HG03432 (cell line): ENCODE results near the gene MUC5AC.
"Not testable (repeated sequence)": the region's sequence is repeated elsewhere in the genome, so short reads cannot be mapped to it uniquely, and the experiment has no call there.

Experiments
- ATAC-seq: cut with Tn5 transposase; IDR thresholded peaks from one replicate; pipeline ENCODE4 v1.9.1; 2021; ENCODE audit warnings: mild to moderate bottlenecking, moderate library complexity; ENCODE audit not compliant: unreplicated experiment

MUC5AC gene

DNA sequence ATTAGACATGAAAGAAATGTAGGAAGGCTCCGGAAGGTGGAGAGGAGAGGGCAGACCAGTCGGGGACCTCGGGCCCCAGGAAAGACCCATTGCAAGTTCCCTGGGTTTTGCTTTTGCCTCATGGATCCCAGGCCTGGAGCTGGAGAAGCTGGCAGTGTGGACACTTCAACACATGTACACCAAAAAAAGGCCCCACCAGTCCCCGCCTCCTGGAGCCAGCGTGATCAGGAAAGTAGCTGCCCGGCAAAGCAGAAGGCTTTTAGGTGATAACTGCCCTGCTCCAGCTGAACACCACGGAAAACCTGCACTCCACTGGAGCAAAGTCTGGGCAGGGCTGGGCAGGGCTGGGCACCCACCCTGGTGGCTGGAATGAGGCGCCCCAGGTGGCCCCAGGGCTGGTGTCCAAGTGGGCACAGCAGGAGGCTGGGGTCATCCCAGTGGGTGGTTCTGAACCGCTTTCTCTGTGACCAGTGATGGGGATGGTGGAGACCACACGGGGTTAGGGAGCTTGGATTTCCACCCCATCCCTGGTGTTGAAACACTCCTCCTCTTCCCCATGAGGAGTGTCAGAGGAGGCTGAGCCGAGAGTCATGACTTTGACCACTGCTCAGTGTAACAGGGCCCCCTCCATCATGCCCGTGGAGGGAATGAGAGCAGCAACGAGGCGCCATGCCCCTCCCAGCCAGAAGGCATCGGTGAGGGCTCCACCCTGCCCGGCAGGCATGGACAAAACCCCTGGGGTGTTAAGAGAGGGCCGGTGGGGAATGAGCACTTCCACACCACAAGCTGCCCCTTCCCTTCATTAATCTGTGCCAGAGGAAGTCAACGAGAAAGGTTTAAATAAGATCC is 16.9 kb upstream of the MUC5AC start:
- no peak for ATAC-seq

DNA sequence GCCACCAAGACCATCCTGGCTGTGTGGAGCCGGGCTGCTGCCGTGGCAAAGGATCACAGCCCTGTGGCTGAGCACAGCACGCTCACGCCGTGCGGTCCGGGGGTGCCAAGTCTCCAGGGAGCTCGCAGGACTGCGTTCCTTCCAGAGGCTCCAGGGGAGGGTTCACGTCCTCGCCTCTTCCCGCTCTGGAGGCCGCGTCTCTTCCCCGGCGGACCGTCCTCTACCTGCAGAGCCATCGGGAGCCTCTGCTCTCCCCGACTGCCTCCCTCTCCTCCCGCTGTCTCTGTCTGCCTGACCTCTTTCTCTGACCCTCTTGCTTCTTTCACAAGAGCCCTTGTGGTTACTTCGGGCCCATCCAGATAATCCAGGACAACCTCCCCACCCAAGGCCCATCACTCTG is 11.4 kb upstream of the MUC5AC start:
- ATAC-seq = no peak

DNA sequence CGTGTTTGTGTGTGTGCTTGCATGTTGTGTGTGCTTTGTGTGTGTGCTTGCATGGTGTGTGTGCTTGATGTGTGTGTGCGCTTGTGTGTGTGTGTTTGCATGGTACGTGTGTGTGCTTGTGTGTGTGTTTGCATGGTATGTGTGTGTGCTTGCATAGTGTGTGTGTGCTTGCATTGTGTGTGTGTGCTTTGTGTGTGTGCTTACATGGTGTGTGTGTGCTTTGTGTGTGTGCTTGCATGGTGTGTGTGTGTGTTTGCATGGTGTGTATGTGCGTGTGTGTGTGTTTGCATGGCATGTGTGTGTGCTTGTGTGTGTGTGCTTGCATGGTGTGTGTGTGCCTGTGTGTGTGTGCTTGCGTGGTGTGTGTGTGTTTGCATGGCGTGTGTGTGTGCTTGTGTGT is 10.0 kb upstream of the MUC5AC start:
- ATAC-seq = no peak

DNA sequence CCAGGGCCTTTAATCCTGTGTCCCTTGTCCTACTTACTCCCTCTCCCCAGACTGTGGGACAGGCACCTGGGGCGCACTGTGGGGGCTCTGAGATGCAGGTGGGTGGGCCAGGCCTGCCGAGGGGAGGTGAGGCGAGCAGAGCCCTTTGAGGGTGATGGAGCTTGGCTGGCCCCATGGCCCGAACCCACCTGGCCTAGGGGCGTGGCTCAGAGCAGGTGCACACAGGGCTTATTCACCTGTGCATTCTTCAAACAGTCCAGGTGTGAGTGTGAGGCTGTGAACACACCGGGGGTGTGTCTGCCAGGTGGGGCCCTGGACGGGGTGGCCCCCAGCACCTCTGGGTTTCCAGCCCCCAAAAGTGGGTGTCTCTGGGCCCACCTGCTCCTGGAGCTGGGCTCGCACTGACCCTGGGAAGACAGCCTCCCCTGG is 9.0 kb upstream of the MUC5AC start:
- no peak for ATAC-seq

DNA sequence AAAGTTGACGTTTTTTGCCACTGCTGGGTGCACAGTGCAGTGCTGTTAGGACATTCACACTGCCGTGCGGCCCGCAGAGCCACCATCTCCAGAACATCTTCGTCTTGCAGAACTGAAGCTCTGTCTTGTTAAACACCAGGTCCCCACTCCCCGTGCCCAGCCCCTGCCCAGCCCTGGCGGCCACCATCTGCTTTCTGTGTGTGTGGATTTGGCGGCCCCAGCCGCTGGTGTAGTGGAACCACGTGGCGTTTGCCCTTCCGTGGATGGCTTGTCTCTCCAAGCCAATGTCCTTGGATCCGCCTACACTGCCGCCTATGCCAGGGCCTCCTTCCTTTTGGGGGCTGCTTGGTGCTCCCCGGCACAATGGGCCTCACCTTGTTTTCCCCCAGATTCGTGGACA is 8.2 kb upstream of the MUC5AC start:
- ATAC-seq = no peak

DNA sequence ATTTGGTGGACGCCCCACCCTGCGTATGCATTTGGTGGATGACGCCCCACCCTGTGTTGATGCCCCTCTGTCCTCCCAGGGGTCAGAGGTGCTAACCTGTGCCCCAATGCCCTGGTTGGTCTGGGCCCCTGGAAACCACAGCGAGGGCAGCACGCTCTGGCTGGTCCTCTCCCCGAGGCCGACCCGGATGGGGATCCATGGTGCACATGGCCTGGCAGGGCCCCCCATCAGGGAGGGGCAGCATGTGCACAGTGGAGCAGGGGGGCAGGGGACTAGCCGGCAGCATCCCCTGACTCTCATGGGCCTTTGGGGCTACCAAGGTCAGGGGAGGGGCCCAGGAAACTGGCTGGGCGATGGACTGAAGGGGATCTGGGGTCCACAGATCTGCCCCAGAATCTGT is 7.6 kb upstream of the MUC5AC start:
- no peak for ATAC-seq

DNA sequence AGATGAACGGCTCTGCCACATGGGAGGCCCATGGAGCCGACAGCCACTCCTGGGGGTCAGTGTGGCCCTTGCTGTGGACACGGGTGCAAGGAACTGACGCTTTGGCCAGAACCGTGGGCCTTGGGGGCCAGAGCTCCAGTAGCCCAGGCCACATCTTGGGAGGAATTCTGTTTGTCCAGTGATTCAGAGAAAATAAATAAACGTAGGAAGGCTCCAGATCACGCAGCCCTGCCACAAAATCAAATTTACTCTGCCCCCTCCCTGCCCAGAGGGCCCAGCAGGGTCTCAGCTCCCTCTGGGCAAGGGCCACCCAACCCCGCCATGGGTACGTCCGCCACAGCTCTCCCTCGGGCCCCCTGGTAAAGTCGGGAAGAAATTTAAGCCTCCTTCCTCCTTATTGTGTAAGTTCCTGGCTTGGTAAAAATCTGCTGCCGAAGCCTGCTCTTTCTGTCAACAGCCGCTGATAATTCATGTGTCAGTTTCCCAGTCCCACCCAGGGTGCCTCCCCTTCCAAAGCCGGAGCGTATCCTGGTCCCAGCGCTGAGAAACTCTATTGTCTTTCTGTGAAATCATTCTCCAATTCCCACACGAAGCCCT is 6.9 kb upstream of the MUC5AC start:
- no peak for ATAC-seq

DNA sequence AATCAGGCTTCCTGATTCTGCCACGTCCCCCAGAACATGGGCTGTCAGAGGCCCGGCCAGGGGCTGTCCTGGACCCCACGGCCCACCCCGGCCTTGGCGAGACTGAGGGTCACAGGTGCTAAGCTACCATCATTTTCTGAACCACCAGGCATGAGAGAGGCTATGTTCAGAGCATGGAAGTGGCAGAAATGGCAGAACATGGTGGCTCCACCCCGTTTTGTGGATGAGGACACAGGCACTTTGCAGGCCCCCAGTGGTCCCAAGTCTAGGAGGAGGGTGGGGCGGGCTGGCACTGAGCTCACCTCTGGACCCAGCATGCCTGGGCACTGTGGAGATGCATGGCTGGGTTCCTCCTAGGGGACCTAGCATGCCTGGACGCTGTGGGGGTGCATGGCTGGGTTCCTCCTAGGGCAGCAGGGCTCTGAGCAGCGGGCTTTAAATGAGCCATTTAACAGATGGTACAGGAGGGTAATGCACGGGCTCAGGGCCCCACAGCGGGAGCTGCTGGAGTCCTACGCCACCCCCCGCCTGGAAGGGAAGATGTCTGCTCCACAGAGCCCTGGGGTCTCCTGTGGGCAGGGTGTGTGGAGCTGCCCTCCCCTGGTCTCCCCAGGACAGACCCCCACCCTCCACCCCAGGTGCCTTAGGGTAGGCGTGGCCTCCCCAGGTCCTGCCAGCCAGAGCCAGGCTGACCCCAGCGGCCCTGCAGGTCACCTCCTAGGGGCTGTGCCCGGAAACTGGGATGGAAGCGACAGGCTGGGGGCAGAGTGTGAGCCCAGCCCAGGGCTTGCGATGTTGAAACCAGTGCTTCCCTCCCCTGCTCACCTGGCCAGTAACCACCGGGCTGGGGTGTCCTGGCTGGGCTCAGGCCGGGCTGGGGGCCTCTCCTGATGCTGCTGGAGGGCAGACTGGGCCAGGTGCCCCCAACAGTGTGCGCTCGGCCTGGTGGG is 6.1 kb upstream of the MUC5AC start:
- ATAC-seq = no peak

DNA sequence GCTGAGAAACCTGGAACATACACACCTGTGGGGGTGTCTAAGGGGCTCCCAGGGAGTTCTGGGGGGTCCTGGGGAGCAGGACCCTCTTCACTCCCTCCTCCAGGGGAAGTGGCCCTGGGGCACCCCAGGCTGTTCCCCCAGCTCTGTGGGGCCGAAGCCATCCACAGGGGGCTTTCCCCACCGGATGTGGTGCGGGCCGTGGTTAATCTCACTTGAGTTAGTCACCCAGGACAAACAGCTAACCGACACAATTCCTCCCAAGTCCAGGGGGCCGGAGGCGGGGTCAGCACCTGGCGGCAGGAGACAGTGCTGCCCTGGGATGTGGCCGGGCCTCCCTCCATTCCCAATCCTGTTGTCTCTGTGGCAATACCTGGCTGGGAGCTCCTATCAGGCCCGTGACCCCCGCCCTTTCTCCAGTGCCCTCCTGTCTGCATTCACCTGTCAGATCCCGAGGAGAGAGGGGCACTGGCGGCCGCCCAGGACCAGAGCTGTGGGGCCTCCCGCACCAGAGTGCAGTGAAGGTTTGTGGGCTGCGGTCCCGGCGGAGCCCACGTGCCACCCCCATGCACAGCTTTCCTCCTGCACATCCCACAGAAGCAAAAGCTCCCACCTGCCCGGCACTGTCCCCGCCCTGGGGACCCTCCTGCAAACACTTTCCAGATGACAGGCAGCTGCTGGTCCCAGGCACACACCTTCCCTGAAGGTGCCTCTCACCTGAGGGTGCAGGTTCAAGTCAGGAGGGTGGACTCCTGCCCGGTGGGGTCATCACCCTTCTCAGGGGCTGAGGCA is 5.2 kb upstream of the MUC5AC start:
- no peak for ATAC-seq

DNA sequence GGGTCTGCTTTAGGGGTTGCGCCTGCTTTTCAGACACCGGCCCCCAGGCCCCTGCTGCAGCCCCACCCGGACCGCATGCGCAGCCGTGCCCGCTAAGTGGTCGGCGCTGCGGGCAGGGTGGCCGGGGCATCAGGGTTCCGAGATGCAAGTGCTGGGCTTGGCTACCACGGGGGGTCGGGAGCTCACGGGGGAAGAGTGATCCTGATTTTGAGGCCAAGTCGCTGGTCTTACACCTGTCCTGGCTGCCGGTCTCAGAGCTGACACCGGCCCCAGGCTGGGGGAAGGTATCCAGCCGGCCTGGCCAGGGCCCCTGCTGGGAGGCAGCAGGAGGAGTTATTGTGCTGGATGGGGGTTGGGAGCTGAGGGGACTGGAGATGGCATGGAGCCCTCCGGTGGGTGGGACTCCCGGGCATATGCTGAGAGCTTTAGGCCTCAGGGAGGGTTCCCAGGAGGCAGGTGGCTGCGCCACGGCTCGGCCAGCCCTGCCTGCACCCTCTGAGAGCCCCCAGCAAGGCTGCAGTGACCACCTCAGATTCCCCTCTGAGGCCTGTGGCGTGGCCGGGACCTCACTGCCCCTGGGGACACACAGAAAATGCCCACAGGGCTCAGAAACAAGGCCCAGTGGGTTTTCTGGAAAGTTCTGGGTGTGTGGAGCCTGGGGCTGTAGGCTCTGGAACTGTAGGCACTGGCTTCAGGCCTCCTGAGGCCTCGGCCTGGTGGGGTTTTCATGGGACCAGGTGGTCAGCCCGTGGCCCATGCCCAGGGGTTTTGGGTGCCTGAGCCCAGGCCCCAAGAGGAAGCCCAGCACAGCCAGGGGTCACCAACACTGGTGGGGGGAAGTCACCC is 4.4 kb upstream of the MUC5AC start:
- no peak for ATAC-seq

DNA sequence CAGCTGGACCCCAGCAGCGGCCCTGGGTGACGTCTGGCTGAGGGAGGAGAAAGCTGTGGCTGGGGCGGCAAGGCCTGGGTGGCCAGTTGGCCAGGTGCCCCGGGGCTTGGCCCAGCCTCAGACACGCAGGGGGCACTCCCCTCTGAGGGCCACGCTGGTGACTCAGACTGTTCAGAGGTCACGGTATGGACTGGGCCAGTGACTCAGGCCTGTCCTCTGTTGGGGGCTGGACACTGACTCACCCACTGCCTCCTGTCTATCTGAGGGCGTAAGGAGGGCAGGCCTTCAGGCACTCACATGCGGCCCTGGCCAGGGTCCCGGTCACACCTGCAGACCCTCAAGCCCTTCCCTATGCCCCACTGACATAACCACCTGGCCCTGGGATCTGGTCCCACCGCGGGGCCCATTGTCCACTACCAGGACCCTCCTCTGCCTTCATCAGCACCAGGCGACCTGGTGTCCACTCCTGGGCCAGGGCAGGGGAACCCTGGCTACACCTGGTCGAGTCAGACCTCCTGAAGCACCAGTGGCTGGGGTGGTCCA is 3.7 kb upstream of the MUC5AC start:
- no peak for ATAC-seq

DNA sequence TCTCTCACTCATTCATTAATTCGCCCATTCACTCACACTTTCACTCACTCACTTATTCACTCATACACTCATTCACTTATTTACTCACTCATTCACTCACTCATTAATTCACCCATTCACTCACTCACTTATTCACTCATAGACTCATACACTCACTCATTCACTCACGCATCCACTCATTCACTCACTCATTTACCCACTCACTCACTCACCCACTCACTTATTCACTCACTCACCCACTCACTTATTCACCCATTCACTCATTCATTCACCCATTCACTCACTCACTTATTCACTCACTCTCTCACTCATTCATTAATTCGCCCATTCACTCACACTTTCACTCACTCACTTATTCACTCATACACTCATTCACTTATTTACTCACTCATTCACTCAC is 3.1 kb upstream of the MUC5AC start:
- not testable (repeated sequence) for ATAC-seq

DNA sequence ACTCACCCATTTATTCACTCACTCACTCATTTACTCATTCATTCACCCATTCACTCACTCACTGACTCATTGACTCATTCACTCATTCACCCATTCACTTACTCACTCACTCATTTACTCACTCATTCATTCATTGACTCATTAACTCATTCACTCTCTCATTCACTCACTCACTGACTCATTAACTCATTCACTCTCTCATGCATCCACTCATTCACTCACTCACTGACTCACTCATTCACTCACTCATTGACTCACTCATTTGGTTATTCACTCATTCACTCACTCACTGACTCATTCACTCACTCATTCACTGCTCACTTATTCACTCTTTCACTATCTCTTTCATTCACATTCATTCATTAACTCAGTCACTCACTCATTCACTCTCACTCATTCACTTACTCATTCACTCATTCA is 2.5 kb upstream of the MUC5AC start:
- no peak for ATAC-seq

DNA sequence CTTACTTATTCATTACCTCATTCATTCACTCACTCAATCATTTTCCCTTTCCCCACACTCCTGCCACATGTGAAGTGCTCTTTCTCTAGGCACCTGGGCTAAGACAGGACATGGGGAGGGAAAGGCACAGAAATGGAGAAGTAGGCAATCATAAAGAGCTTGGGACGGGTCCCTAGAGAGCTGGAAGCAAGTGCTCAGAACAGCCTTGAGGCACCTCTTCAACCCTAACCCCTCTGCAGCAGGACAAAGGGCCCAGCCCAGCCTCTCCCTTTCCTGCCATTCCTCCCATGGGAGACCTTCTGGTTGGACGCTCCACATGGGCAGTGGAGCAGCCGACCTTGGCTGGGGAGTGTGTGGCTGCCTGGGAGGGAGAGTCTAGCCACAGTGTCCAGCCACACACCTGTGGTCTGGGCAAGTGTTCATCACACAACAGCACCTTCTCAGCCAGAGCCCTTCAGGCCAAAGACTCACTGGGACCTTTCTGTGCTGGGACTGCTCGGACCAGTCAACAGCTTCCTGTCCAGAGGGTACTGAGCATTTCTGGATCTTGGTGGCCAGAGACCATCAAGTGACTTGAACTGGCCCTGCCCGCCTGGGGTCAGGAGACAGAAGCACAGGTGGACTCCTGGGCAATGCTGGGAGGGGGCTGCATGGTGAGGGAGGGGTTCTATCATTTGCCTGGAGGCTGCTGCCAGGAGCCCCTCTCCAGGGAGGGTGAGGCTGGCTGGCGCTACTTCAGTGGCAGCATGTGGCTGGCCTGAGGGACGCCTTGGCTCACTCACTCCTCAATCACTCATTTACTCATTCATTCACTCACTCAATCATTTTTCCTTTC is 1.0 kb upstream of the MUC5AC start:
- no peak for ATAC-seq

DNA sequence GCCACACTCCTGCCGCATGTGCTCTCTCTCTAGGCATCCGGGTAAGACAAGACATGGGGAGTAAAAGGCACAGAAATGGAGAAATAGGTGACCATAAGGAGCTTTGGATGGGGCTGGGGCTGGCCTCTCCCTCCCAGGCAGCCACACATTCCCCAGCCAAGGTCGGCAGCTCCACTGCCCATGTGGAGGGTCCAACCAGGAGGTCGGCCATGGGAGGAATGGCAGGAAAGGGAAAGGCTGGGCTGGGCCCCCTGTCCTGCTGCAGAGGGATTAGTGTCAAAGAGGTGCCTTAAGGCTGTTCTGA is 460 bp upstream of the MUC5AC start:
- no peak for ATAC-seq

DNA sequence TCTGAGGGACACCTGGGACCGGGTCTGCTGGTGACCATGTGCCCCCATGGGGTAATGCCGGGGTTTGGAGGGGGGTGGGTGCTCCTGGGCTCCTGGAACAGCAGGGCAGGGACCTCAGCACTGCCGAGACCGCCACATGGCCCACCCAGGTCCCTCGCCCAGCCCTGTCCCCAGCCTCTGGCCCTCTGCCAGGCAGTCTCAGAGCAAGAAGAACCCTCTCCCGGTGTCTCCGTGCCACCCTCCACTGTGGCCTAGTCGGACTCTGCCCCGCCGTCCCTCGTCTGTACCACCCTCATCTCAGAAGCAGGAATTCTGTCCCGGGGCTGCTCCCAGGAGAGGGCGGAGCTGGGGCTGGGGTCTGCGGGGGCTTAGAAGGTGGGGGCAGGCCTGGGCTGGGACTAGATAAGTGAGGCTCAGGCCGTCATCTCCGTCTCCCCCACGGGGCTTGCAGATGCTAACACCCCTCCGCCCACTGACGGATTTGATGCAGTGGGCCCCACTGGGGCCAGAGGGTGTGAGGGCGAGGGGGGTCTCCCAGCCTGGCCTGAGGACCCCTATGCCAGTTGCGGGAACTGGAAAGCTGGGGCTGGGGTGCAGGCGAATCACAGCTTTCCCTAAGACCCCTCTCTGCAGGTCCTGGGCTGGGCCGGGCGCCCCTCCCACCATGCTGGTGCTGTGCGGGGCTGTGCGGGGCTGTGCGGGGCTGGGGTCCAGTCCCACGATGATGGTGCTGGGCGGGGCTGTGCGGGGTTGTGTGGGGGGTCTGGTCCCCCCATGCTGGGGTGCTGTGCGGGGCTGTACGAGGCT is 1.1 kb downstream of the MUC5AC start:
- no peak for ATAC-seq

DNA sequence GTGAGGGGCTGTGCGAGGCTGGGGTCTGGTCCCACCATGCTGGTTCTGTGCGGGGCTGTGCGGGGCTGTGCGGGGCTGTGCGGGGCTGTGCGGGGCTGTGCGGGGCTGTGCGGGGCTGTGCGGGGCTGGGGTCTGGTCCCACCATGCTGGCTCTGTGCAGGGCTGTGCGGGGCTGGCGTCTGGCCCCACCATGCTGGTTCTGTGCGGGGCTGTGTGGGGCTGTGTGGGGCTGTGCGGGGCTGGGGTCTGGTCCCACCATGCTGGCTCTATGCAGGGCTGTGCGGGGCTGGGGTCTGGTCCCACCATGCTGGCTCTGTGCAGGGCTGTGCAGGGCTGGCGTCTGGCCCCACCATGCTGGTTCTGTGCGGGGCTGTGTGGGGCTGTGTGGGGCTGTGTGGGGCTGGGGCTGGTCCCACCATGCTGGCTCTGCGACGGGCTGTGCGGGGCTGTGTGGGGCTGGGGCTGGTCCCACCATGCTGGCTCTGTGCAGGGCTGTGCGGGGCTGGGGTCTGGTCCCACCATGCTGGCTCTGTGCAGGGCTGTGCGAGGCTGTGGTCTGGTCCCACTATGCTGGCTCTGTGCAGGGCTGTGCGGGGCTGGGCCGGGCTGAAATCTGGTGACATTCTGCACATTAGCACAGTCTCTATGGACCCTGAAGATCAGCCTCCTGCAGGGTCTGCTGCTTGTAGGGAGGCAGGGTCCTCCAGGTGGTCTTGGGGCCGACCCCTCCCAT is 1.9 kb downstream of the MUC5AC start:
- not testable (repeated sequence) for ATAC-seq
